Mesothelial cell of epicardium (in vitro differentiated cells): ENCODE measurements around the gene ACOXL. TPM values are rescaled to one million over a fixed set of nuclear protein-coding genes. Genes with fewer than 3 reads are reported as not detected.

ENCODE experiments used
- DNase-seq, 2 experiments: peaks; one replicate each; pipeline ENCODE4 v3.0.0; 2021; ENCODE audit warnings: low spot score in 2 of 2; ENCODE audit not compliant: unreplicated experiment in 2 of 2
- H3K27ac Mint-ChIP-seq: 2 replicates; pipeline ENCODE4 v1.8.0; 2021; ENCODE audit warnings: mixed read lengths
- H3K27me3 Mint-ChIP-seq: 2 replicates; pipeline ENCODE4 v1.8.0; 2021; ENCODE audit warnings: low read depth, mixed read lengths
- H3K36me3 Mint-ChIP-seq: 2 replicates; pipeline ENCODE4 v1.8.0; 2021; ENCODE audit warnings: mixed read lengths
- H3K4me1 Mint-ChIP-seq: 2 replicates; pipeline ENCODE4 v1.8.0; 2021; ENCODE audit warnings: mixed read lengths
- H3K4me3 Mint-ChIP-seq: 2 replicates; pipeline ENCODE4 v1.8.0; 2021; ENCODE audit warnings: mild to moderate bottlenecking, moderate library complexity, mixed read lengths
- H3K9me3 Mint-ChIP-seq: 2 replicates; pipeline ENCODE4 v1.8.0; 2021; ENCODE audit warnings: mixed read lengths
- CTCF ChIP-seq: fragments of 200-600 bp; sonication (generic); IDR thresholded peaks from one replicate; pipeline ENCODE4 v1.5.0; 2021; ENCODE audit warnings: antibody characterized with exemption; ENCODE audit not compliant: unreplicated experiment
- total RNA-seq: library from RNA; stranded (reverse); gene quantifications from 3 replicates; pipeline ENCODE4 v1.2.1, GENCODE V29; 2021

Gene ACOXL
- total RNA-seq, 1 donor from 2014 or later: 0.20 TPM

- H3K4me1 Mint-ChIP-seq: no peaks in the 10 kb centered on the region
- H3K4me3 Mint-ChIP-seq: no peak overlapping the region
- H3K9me3 Mint-ChIP-seq: peaks cover 9% of the 10 kb centered on the region
- no peak for TF ChIP-seq CTCF
- no peak for DNase-seq
- H3K27ac Mint-ChIP-seq: no peak overlapping the region
- H3K36me3 Mint-ChIP-seq: no peaks in the 10 kb centered on the region
- peaks cover 17% of the 10 kb centered on the region for H3K27me3 Mint-ChIP-seq
Observed at GRCh38 chr2:110973262-110973661, 240.9 kb downstream of the ACOXL start.

GRCh38 chr2:110977403-110977802 lies 245.0 kb downstream of the ACOXL start:
- no peak for DNase-seq
- Mint-ChIP-seq H3K27me3 (peaks cover 15% of the 10 kb centered on the region), H3K9me3 (no peaks in the 10 kb centered on the region), H3K4me3 (no peak overlapping the region), H3K36me3 (no peaks in the 10 kb centered on the region), H3K4me1 (no peaks in the 10 kb centered on the region), H3K27ac (no peak overlapping the region)
- no peak for TF ChIP-seq CTCF

- no peak for TF ChIP-seq CTCF
- Mint-ChIP-seq H3K4me1 (no peaks in the 10 kb centered on the region), H3K27ac (no peak overlapping the region), H3K9me3 (no peaks in the 10 kb centered on the region), H3K4me3 (no peak overlapping the region), H3K36me3 (no peaks in the 10 kb centered on the region), H3K27me3 (peaks cover 15% of the 10 kb centered on the region)
- DNase-seq: no peak
Observed at GRCh38 chr2:110978148-110978547, 245.8 kb downstream of the ACOXL start.

GRCh38 chr2:110978756-110979470 lies 246.5 kb downstream of the ACOXL start:
- Mint-ChIP-seq H3K27ac (no peak overlapping the region), H3K4me3 (no peak overlapping the region)

GRCh38 chr2:110979471-110980338 lies 247.3 kb downstream of the ACOXL start:
- Mint-ChIP-seq H3K4me3 (no peak overlapping the region), H3K36me3 (no peaks in the 10 kb centered on the region), H3K27me3 (peaks cover 11% of the 10 kb centered on the region), H3K4me1 (peaks cover under 1% of the 10 kb centered on the region), H3K27ac (no peak overlapping the region), H3K9me3 (no peaks in the 10 kb centered on the region)
- TF ChIP-seq CTCF: no peak
- no peak for DNase-seq

More at GRCh38 chr2:110978756-110979470, 246.5 kb downstream of the ACOXL start:
- no peaks in the 10 kb centered on the region for H3K4me1 Mint-ChIP-seq
- DNase-seq: no peak
- H3K9me3 Mint-ChIP-seq: no peaks in the 10 kb centered on the region
- TF ChIP-seq CTCF: no peak
- H3K27me3 Mint-ChIP-seq: peaks cover 15% of the 10 kb centered on the region
- no peaks in the 10 kb centered on the region for H3K36me3 Mint-ChIP-seq
